ENCODE data around the gene GTF2IRD1. TPM values are rescaled to one million over a fixed set of nuclear protein-coding genes. Genes with fewer than 3 reads are reported as not detected.
A peak's percentile ranks its signal among the peaks of the same experiment; 100 is the strongest.
"Not testable (repeated sequence)": the region's sequence is repeated elsewhere in the genome, so short reads cannot be mapped to it uniquely, and the experiment has no call there.

The GTF2IRD1 gene
- total RNA-seq, 1 experiment from 2014 or later = 54.0 TPM

DNA sequence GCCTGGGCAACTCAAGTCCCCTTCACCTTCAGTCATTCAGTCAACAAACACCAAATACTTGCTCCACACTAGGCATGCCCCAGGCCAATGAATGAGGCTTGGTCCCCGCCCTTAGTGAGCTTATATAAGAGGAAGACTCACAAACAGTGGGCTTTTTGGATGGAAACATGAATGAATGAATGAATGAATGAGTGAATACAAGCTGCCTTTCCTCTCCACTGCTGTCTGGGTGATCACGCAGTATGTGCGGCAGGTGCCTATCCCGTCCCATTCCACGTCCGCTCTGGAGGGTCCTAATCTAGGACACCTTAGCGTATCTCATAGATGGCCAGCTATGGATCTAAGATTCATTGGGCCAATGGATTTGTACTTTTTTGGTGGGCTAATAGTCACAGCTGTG, 184.0 kb downstream of the GTF2IRD1 start:
- TF ChIP-seq SIN3A (IDR thresholded peaks at IDR 0.05; ENCODE audit: borderline replicate concordance, insufficient read depth, low read depth, low read length) = no peak
- TF ChIP-seq, protein P1, sequence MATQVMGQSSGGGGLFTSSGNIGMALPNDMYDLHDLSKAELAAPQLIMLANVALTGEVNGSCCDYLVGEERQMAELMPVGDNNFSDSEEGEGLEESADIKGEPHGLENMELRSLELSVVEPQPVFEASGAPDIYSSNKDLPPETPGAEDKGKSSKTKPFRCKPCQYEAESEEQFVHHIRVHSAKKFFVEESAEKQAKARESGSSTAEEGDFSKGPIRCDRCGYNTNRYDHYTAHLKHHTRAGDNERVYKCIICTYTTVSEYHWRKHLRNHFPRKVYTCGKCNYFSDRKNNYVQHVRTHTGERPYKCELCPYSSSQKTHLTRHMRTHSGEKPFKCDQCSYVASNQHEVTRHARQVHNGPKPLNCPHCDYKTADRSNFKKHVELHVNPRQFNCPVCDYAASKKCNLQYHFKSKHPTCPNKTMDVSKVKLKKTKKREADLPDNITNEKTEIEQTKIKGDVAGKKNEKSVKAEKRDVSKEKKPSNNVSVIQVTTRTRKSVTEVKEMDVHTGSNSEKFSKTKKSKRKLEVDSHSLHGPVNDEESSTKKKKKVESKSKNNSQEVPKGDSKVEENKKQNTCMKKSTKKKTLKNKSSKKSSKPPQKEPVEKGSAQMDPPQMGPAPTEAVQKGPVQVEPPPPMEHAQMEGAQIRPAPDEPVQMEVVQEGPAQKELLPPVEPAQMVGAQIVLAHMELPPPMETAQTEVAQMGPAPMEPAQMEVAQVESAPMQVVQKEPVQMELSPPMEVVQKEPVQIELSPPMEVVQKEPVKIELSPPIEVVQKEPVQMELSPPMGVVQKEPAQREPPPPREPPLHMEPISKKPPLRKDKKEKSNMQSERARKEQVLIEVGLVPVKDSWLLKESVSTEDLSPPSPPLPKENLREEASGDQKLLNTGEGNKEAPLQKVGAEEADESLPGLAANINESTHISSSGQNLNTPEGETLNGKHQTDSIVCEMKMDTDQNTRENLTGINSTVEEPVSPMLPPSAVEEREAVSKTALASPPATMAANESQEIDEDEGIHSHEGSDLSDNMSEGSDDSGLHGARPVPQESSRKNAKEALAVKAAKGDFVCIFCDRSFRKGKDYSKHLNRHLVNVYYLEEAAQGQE (IDR thresholded peaks at IDR 0.05; ENCODE audit: insufficient read depth in 1 of 2, low read depth in 2 of 2, low read length in 1 of 2) = no peak
- no peaks in the 10 kb centered on the region for H3K36me3 ChIP-seq (ENCODE audit: control insufficient read depth, insufficient read depth, low read length)
- BruUV-seq (replicated peaks) = no TSS peak
- ATAC-seq (no peak), DNase-seq (ENCODE audit: low read depth, low spot score) (no peak)
- H3K27me3 ChIP-seq (ENCODE audit: control insufficient read depth, insufficient read depth, low read length) = no peaks in the 10 kb centered on the region
- no peaks in the 10 kb centered on the region for H3K9me3 ChIP-seq (ENCODE audit: control insufficient read depth, insufficient read depth, low read depth, low read length)
- ChIA-PET POLR2A (interaction anchor here (0.6 kb wide), 1 partner anchor 23 kb away, joined by 4 read pairs; no protein-coding TSS in a partner anchor), CTCF (no interaction called here)
- peaks cover 31% of the 10 kb centered on the region for H3K4me1 ChIP-seq (ENCODE audit: control insufficient read depth, insufficient read depth, low read length)
- no peak overlapping the region for H3K4me3 ChIP-seq (ENCODE audit: low read depth in 2 of 2, low read length in 2 of 2)
- H3K27ac ChIP-seq (ENCODE audit: low read length) = peak overlapping the region; percentile 87
- in situ Hi-C loops (cut with HindIII; ENCODE audit: low pct_unique_long_range_greater_than_20kb, low sequenced_read_pairs) = no loop called here
- intact Hi-C loops (cut with micrococcal nuclease; ENCODE audit: unreplicated experiment) = no loop called here

DNA sequence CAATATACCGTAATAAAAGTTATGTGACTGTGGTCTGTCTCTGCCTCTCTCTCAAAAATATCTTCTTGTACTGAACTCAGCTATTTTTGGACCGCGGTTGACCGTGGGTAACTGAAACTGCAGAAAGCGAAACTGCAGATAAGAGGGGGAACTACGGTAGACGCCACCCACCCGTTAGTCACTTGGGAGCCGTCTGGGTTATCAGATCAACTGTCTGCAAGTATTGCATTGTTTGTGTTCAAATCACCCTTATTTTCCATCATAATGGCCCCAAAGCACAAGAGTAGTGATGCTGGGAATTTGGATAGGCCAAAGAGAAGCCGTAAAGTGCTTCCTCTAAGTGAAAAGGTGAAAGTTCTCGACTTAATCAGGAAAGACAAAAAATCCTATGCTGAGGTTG, 196.3 kb downstream of the GTF2IRD1 start:
- peaks cover 10% of the 10 kb centered on the region for H3K4me1 ChIP-seq (ENCODE audit: control insufficient read depth, insufficient read depth, low read length)
- ATAC-seq = peak; percentile 59
- H3K9me3 ChIP-seq (ENCODE audit: control insufficient read depth, insufficient read depth, low read depth, low read length); intact Hi-C loops (cut with micrococcal nuclease; ENCODE audit: unreplicated experiment); H3K27me3 ChIP-seq (ENCODE audit: control insufficient read depth, insufficient read depth, low read length); POLR2A ChIA-PET; DNase-seq (ENCODE audit: low read depth, low spot score); H3K36me3 ChIP-seq (ENCODE audit: control insufficient read depth, insufficient read depth, low read length); in situ Hi-C loops (cut with HindIII; ENCODE audit: low pct_unique_long_range_greater_than_20kb, low sequenced_read_pairs); BruUV-seq (replicated peaks): not testable (repeated sequence)
- H3K4me3 ChIP-seq (ENCODE audit: low read depth in 2 of 2, low read length in 2 of 2) = peak overlapping the region; percentile 17 to 58; a peak in 3 of 4 replicates
- CTCF ChIA-PET = interaction anchor here (0.6 kb wide), 1 partner anchor 9 kb away, joined by 5 read pairs; no protein-coding TSS in a partner anchor
- H3K27ac ChIP-seq (ENCODE audit: low read length) = peak overlapping the region; percentile 78

DNA sequence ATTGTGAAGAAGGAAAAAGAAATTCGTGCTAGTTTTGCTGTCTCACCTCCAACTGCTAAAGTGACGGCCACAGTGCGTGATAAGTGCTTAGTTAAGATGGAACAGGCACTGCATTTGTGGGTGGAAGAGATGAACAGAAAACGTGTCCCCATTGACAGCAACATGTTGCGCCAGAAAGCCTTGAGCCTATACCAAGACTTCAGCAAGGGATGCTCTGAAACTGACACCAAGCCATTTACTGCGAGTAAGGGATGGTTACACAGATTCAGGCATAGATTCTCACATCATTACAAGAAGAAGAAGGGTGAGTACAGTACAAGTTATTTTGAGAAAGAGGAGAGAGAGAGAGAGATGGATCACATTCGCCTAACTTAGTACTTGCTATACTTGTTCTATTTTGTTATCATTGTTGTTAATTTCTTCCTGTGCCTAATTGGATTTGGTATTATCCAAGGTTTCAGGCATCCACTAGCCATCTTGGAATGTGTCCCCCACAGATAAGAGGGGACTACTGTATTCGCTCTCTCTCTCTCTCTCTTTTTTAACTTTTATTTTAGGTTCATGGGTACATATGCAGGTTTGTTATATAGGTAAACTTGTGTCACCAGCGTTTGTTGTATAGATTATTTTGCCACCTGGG, 196.9 kb downstream of the GTF2IRD1 start:
- intact Hi-C loops (cut with micrococcal nuclease; ENCODE audit: unreplicated experiment); H3K36me3 ChIP-seq (ENCODE audit: control insufficient read depth, insufficient read depth, low read length); POLR2A ChIA-PET; in situ Hi-C loops (cut with HindIII; ENCODE audit: low pct_unique_long_range_greater_than_20kb, low sequenced_read_pairs); H3K9me3 ChIP-seq (ENCODE audit: control insufficient read depth, insufficient read depth, low read depth, low read length); H3K27me3 ChIP-seq (ENCODE audit: control insufficient read depth, insufficient read depth, low read length); CTCF ChIA-PET; DNase-seq (ENCODE audit: low read depth, low spot score): not testable (repeated sequence)
- Histone ChIP-seq H3K4me3 (ENCODE audit: low read depth in 2 of 2, low read length in 2 of 2) (peak overlapping the region; percentile 17 to 58; a peak in 3 of 4 replicates), H3K4me1 (ENCODE audit: control insufficient read depth, insufficient read depth, low read length) (peaks cover 16% of the 10 kb centered on the region), H3K27ac (ENCODE audit: low read length) (peak overlapping the region; percentile 86)
- ATAC-seq = peak; percentile 72
- BruUV-seq (replicated peaks) = TSS peak; percentile 97

DNA sequence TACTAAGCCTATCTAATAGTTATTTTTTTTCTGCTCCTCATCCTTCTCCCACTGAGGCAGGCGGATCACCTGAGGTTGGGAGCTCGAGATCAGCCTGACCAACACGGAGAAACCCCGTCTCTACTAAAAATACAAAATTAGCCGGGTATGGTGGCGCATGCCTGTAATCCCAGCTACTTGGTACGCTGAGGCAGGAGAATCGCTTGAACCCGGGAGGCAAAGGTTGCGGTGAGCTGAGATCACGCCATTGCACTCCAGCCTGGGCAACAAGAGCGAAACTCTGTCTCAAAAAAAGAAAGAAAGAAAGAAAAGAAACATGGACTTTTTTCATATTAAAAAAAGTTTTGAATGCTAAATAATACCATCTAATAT, 197.4 kb downstream of the GTF2IRD1 start:
- H3K27me3 ChIP-seq (ENCODE audit: control insufficient read depth, insufficient read depth, low read length); intact Hi-C loops (cut with micrococcal nuclease; ENCODE audit: unreplicated experiment); BruUV-seq (replicated peaks); H3K36me3 ChIP-seq (ENCODE audit: control insufficient read depth, insufficient read depth, low read length); CTCF ChIA-PET; in situ Hi-C loops (cut with HindIII; ENCODE audit: low pct_unique_long_range_greater_than_20kb, low sequenced_read_pairs); DNase-seq (ENCODE audit: low read depth, low spot score); POLR2A ChIA-PET; H3K9me3 ChIP-seq (ENCODE audit: control insufficient read depth, insufficient read depth, low read depth, low read length): not testable (repeated sequence)
- H3K4me3 ChIP-seq (ENCODE audit: low read depth in 2 of 2, low read length in 2 of 2) = peak overlapping the region in 1 of 2 experiments; percentile 6; a peak in 1 of 4 replicates
- 0 out of 2 replicates have a peak, but pooled peaks have one; percentile 4 for ATAC-seq
- H3K27ac ChIP-seq (ENCODE audit: low read length) = peak overlapping the region; percentile 86
- H3K4me1 ChIP-seq (ENCODE audit: control insufficient read depth, insufficient read depth, low read length) = peaks cover 21% of the 10 kb centered on the region

Other genes with a start within 250 kb of the GTF2IRD1 start
- gene LAT2, start 243.9 kb upstream of the GTF2IRD1 start, total RNA-seq (2021; ENCODE audit: unreplicated experiment) = 2.7 TPM
- gene RFC2, start 199.5 kb upstream of the GTF2IRD1 start, total RNA-seq (2021; ENCODE audit: unreplicated experiment) = 56.2 TPM
- gene CLIP2, start 164.5 kb upstream of the GTF2IRD1 start, total RNA-seq (2021; ENCODE audit: unreplicated experiment) = 39.9 TPM
- gene GTF2I, start 203.8 kb downstream of the GTF2IRD1 start, total RNA-seq (2021; ENCODE audit: unreplicated experiment) = 305 TPM